Posterior cingulate gyrus (tissue), 11 donors: ENCODE measurements around the gene PLK1.
"Not testable (repeated sequence)": the region's sequence is repeated elsewhere in the genome, so short reads cannot be mapped to it uniquely, and the experiment has no call there.

Experiments
- DNase-seq, 10 donors: peaks; one replicate each; pipeline versions ENCODE4 v3.0.0 to v3.0.0-alpha.2; 2020 to 2021; ENCODE audit warnings: mixed read lengths in 3 of 10
- intact Hi-C: fragments of 100-400 bp; cut with DNase I; formaldehyde crosslinking; loops from one replicate; pipeline ENCODE4 v1.15.1; 2023

The PLK1 gene

DNA sequence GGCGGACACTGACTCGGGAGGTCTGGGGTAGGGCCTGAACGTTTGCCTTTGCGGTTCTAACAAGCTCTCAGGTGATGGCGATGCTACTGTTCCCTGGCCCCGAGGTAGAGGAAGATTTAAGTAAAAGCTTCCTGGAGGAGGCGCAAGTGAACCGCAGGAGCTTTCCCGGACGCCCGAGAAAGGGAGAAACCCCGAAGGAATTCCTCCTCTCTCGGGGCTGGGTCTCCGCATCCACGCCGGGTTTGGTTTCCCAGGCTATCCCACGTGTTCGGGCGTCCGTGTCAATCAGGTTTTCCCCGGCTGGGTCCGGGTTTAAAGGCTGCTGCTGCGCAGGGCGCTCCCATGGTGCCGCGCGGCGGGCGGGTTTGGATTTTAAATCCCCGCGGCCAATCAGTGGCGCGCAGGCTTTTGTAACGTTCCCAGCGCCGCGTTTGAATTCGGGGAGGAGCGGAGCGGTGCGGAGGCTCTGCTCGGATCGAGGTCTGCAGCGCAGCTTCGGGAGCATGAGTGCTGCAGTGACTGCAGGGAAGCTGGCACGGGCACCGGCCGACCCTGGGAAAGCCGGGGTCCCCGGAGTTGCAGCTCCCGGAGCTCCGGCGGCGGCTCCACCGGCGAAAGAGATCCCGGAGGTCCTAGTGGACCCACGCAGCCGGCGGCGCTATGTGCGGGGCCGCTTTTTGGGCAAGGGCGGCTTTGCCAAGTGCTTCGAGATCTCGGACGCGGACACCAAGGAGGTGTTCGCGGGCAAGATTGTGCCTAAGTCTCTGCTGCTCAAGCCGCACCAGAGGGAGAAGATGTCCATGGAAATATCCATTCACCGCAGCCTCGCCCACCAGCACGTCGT, at the start of gene PLK1:
Gene PLK1, plus strand, starts transcription at position 460 of the 844 bp plus-strand sequence. Its CDS starts 44 bp downstream, at position 504.
- intact Hi-C loops, result no loop called here

DNA sequence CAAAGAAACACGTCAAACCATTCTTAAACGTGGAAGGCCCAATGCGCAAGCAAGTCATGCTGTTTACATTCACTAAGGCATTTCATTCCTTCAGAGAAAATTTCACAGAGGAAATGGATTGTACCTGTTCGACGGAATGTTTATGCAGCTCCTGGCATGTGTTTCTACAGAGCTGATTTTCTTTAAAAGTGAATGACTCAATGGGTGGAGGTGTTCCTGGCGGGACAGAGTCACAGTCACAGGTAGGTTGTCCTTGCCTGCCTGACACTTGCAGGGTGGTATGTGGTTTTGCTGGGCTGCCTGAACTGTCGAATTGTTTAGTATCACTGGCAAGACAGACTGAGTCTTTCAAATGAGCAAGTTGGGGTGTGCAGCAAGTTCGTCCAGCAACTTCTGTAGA, 49.2 kb upstream of the PLK1 start:
- no peak for DNase-seq
- intact Hi-C loops, result no loop called here

More for the DNA sequence above, at the start of gene PLK1:
- peak; percentile 59 to 97 (median 79) for DNase-seq

DNA sequence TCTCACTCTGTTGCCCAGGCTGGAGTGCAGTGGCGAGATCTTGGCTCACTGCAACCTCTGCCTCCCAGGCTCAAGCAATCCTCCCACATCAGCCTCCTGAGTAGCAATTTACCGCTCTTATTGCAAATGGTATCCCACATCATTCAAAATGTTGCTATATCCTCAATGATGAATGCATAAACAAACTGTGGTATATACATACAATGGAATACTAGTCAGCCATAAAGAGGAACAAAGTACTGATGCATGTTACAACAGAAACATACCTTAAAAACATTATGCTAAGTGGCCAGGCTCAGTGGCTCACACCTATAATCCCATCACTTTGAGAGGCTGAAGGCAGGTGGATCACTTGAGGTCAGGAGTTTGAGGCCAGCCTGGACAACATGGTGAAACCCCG, 46.8 kb upstream of the PLK1 start:
- intact Hi-C loops, DNase-seq: not testable (repeated sequence)

DNA sequence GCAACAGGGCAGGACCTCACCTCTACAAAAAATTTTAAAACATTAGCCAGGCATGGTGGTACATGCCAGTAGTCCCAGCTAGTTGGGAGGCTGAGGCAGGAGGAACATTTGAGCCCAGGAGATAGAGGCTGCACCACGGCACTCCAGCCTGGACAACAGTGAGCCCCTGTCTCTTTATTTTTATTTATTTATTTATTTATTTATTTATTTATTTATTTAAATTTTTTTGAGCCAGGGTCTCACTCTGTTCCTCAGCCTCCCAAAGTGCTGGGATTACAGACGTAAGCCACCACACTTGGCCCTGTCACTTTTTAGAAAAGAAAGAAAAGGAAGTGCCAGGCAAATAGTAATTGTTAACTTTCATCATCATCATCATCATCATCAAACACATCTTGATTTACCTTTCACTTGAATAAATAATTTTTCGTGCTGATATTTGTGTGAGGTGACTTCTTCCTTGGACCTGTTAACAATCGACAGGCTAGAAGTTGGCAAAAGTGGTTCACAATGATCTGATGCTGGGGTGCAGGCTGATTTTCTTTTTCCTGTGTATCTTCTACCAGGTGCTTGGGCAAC, 44.1 kb upstream of the PLK1 start:
- DNase-seq, result no peak
- intact Hi-C loops, result no loop called here

DNA sequence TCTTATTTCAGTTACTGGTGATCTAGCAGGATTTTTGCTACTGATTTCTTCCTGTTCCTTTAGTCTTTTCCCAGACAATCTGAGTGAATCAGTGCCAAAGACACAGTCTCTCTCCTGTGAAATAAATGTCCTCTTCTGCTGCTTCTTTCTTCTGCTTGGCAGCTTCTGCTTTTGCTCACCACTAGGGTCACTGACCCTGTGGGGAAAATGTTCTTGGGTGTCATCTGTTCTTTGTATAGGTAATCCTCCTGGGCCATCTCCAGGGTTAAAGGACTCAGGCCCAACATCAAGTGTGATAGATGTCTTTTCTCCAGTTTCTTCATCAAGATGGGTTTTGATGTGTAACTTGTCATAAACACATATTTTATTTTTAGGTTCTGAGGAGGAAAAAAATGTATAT, 42.7 kb upstream of the PLK1 start:
- intact Hi-C loops, result no loop called here
- DNase-seq, result no peak

DNA sequence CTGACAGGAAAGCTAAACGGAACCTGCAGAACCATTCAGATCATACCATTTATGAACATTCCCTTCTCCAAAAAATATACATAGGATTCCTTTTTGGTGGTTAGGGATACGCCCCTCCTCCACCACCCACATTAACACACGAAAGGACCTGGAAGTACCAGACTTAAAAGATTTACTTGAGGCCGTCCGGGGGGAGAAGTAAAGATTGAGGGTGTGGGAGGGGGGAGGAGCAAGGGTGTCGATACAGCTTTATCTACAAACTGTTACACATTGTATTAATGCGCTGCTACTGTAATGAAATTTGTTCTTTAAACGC, 38.1 kb upstream of the PLK1 start:
- intact Hi-C loops, result loop anchor here (2.0 kb wide), 1 partner anchor 44 kb away; the partner anchor contains the start of gene NDUFAB1
- DNase-seq, result no peak

DNA sequence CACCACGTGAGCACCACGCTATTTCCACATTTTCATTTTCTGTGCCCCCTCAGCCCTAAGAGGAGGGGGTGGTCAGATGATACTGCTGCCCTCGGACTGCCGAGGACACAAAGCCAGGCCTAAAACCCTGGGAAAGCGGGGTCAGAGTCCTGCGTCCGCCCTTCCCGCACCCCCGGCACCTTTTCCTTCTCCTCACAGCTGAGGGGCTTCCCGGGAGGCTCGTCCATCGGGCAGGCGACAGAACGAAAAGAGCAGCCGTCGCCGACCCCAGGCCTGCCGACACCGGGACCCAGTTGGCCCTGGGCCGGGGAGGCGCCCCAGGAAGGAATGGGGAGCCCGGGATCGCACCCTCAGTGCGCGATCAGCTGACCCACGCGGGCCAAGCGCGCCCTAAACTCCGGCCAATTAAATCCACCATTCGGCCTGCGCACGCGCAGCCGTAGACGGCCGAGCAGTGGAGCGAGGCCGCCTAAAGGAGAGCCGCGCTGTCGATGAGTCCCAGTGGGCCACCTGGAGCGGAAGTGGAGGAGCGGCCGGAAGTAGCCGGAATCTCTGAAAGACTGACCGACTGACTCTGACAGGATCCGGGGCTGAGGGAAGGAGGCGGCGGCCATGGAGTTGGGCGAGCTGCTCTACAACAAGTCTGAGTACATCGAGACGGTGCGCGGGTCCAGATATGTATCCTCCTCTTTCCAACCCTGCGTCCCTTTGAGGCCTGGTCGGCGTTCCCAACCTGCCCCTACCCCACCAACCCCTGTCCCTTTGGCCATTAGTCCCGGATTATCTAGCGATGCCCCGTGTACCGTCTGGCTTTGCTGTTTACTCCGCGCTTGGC, 37.5 kb upstream of the PLK1 start, which contains the start of the genes DCTN5 and PALB2:
Gene DCTN5, plus strand, starts transcription at position 536 of the 835 bp plus-strand sequence. Its CDS starts 77 bp downstream, at position 613.
Gene PALB2, minus strand, starts transcription at position 380 of the 835 bp plus-strand sequence. Its CDS starts 153 bp downstream, at position 227.
- intact Hi-C loops, result loop anchor here (1.0 to 2.0 kb wide), 2 partner anchors 44 to 84 kb away; partner anchors contain the start of genes EARS2, NDUFAB1 and UBFD1
- peak; percentile 89 to 99 (median 94) for DNase-seq

DNA sequence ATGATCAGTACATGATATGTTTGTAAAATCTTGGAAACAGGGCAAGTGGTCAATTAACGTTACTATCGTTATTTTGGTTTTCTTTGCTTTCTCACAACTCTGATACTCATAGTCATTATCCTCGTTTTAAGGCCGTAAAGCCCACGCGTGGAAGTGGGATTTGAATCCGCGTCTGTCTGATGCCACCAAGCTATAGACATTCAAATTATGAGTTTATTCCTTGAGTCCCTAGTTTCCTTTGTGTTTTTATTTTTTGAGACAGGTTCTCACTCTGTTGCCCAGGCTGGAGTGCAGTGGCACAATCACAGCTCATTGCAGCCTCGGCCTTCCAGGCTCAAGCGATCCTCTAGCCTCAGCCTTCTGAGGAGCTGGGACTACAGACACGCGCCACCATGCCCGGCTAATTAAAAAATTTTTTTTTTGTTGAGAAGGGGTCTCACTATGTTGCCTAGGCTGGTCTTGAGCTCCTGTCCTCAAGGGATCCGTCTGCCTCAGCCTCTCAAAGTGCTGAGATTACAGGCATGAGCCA, 36.4 kb upstream of the PLK1 start:
- intact Hi-C loops, result no loop called here
- DNase-seq, result no peak

DNA sequence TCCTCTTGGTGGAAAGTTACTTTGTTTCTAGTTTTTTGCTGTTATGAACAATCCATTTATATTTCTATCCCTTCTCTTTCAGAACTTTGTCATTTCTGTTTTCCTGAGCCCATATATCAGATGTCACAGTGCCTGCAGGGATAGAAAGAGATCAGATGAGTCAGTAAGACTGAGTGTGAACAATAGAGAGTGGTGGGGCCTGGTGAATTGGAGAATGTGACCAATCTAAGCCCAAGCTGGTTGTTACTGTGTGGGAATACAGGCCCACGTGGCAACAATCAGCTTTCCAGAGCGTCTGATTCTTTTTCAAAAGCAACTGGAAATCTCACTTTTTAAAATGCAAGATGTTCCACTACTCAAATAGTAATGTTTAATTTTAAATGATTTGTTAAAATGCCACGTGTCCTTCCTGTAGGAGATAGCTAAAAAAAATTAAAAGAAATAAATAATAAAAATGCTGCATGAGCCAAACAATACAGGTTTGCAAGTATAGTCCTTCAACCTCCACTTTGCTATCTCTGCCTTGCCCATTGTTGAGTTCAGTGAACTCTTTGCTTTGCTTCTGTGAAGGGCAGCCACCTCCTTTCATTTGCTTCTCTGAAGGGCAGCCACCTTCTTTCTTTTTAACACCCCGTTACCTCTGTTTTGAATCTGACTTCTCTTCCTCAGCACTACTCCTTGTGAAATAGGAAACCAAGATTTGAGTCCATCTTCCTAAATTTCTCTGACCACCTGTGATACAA, 27.8 kb upstream of the PLK1 start:
- intact Hi-C loops, result no loop called here
- no peak for DNase-seq

DNA sequence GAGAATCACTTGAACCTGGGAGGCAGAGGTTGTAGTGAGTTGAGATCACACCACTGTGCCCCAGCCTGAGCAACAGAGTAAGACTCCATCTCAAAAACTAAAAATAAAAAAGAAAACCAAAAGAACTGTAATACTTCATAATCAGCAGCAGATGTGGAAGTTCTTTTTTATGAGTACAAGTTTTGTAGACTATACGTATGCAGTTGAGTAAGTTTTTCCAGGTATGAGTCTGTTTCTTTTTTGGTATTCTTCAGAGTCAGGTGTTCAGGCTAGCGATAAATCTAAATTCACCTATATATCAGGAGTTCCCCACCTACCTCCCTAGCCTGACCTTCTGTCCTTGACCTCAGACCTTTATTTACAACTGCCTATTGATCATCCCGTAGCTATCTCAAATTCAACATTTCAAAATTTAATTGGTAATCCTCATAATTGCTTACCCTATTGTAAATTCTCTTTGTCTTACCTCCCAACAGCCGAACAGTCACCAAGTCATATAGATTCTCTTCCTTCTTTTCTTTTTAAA, 26.7 kb upstream of the PLK1 start:
- DNase-seq, result no peak
- intact Hi-C loops, result no loop called here

DNA sequence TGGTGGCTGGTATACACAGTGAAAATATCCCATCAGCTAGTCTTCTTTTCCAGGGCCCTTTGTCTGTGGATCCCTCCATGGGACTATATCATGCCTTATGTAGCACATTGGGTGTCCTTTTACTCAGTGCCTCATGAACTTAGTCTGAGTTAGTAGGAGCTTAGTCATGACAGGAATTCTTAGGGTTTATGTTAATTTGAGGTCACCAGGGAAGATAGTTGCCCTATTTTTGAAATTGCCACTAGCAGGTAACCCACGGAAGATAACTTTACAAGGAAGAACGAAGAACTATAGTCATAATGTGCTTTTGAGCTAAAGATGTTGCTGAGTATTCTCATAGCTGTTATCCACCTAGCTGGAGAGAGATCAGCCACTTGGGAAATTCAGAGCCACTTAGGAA, 14.8 kb upstream of the PLK1 start:
- intact Hi-C loops, result no loop called here
- DNase-seq, result no peak

DNA sequence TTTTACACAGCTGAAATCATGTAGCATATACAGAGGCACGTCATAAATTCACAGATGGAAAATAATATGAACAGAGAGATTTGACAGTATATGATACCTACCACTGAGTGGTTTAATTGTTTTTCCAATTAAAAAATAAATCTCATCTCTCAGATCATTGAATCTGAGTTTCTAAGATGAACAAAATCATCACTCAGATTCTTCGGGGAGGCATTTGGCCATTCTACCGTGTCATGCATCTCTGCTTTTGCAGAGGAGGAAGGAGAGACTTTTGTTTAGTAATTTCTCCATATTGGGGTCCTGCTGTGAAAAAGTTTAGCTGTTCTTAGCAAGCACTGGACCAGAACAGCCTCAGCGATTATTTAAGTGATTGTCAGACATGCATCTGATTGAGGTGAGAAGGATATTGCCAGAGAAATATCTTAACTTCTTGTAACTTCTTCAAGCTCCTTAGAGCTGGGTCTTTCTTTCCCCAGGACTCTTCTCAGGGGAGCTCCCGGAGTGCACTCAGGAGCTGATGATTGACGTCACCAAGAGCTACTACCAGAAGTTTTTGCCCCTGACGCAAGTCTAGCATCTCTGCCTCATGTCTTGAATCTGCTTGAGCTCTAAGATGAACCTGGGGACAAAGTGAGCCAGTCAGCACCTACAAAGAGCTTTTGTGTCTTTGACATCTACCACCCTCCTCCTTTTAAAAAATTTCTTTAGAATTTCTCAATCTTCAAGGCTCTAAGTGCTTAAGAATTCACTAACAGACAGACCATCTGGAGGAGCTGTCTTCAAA, 11.9 kb upstream of the PLK1 start:
- no peak for DNase-seq
- intact Hi-C loops, result no loop called here

DNA sequence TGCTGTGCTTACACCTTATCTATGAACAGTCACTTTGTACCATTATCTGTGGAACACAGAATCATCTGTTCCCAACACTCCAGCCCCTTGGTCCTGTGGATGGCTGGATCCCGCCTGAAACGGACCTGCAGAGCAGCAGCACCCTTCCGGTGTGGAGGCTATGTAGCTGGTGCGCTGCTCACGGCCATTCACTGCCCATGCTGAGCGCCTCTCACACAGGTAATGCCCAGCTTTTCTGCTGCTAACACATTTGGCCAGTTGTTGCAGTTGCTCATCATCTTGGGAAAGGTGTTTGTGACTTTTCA, 11.4 kb upstream of the PLK1 start:
- intact Hi-C loops, result no loop called here
- DNase-seq, result no peak

DNA sequence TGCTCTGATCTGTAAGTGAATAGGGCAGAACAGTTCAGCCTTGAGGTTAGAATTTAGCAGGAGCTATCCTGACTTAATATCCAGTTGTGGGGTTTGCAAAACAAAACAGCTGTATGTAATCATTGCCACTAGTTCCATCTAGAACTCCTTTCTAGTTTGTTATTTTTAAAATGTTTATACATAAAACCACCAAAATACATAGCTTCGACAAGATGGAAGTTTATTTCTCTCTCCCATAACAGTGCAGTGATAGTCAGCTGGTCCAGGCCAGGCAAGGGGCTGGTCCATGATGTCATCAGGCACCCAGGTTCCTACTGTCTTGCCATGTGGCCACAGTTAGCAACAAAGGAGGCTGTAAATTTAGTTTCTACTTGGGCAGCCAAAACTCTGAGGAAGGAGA, 10.5 kb upstream of the PLK1 start:
- intact Hi-C loops, result no loop called here
- DNase-seq, result no peak

DNA sequence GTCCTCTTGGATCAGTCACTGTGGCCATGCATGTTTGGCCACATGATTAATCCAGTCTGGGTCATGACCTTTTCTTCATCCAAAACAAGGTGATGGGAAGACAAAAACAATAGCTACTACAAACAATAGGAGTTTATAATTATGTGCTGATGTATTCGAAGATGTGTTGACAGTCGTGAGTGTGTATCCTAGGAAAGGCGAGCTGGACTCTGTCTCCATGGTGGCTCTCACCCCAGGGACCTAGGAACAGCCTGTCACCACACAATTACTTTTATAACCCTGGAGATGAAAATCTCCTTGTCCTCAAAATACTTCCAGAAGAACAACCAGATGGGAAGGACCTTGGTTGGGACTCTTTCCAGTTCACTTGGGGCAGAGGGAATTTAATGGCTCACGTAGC, 9.8 kb upstream of the PLK1 start:
- no peak for DNase-seq
- intact Hi-C loops, result no loop called here

DNA sequence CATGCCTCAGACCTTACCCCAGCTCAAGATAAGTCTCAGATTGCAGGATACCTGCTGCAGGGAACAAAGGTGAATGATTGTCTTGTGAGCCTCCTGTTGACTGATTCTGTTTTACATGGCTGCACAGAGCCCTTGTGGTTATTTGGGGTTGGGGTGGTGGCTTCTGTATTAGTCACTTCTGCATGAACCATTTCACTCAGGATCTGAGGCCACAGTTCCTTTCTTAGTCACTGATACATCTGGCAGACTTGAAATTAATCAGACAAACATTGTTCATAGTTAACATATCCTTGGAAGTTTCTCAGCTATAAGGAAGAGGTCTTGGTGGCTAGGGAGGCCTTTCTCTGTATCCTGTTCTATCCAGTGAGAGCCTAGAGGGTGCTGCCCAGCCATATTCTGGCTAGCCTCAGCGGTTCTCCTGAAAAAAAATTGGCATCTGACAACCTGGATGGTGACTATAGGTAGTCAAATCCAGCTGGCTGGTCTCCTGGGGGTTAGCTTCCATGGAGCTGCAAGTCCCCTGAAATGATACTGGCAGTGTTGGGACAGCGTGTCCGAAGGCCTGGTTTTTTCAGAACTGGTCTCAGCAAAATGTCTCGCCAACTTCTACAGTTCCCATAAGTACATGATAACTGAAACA, 8.4 kb upstream of the PLK1 start:
- intact Hi-C loops, result no loop called here
- no peak for DNase-seq

DNA sequence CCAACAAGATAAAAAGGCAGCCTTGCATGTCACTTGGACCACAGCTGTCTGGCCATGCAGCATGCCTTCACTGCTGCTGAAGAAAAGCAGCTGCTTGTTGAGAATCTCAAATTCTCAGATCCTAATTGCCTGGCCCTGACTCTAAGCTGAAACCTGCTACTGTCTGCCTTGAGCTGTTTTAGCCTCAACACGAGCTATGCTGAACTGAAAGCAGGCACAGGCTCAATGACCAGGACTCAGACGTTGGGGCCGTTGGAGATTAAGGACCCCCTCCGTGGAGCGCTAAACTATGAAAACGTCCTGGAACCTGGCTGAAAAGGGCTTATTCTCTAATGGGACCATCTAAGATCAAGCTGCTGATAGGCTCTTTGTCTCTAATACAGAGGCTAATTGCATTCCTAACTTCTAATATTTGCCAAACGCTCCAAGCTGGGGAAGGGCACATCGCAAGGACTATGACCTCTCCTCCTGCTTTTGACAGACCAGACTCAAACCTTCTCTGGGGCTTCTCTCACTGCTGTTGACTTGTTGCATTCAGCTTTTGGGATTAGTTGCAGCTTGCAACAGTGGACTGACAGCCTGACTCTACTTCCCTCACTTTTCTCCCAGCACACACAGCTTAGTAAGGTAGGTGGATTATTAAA, 4.6 kb upstream of the PLK1 start:
- intact Hi-C loops, result no loop called here
- DNase-seq, result no peak

DNA sequence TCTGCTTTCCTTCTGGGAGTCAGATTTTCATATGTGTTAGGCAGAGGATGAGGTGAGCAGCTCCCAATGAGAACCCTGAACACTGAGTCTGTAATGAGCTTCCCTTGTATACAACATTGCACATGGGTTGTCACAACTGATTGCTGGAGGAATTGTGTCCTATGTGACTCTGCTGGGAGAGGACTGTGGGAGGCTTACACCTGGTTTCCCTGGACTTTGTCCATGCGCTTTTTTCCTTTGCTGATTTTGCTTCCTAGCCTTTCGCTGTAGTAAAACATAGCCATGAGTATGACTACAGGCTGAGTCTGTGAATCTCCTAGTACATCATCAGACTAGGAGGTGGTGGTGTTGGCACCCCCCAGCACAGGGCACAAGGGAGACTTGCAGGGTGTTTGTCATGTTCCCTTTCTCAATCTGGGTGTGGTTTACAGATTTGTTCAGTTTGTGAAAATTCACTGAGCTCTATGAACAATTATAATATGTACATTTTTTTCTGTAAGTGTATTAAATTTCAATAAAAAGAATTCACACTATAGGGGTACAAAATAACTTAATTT, 1.7 kb upstream of the PLK1 start:
- intact Hi-C loops, result no loop called here
- DNase-seq, result no peak
